H9 (cell line): ENCODE measurements around the gene MTFMT. TPM values are rescaled to one million over a fixed set of nuclear protein-coding genes. Genes with fewer than 3 reads are reported as not detected.

ENCODE experiments used
- DNase-seq: peaks from one replicate; pipeline ENCODE4 v3.0.0-alpha.2; 2017
- H2AFZ ChIP-seq: one replicate; pipeline ENCODE4 v1.6.1; 2013; ENCODE audit warnings: mild to moderate bottlenecking, low read length, control low read depth, moderate library complexity
- H2AK5ac ChIP-seq: 2 replicates; pipeline ENCODE4 v1.6.1; 2013; ENCODE audit warnings: low read length, control low read depth, mixed read lengths; ENCODE audit not compliant: insufficient read length
- H2BK120ac ChIP-seq: one replicate; pipeline ENCODE4 v1.6.1; 2013; ENCODE audit warnings: low read depth, mild to moderate bottlenecking, low read length, control low read depth, inconsistent platforms; ENCODE audit not compliant: poor library complexity, severe bottlenecking
- H2BK12ac ChIP-seq: 2 replicates; pipeline ENCODE4 v1.6.1; 2013; ENCODE audit warnings: low read length, control low read depth, mixed read lengths, low read depth; ENCODE audit not compliant: insufficient read length
- H2BK15ac ChIP-seq: 2 replicates; pipeline ENCODE4 v1.6.1; 2013; ENCODE audit warnings: low read depth, low read length, control low read depth
- H2BK20ac ChIP-seq: one replicate; pipeline ENCODE4 v1.6.1; 2013; ENCODE audit warnings: low read depth, mild to moderate bottlenecking, low read length, control low read depth, inconsistent platforms; ENCODE audit not compliant: poor library complexity, severe bottlenecking
- H2BK5ac ChIP-seq: 2 replicates; pipeline ENCODE4 v1.6.1; 2013; ENCODE audit warnings: low read length, control low read depth, mixed read lengths; ENCODE audit not compliant: insufficient read length
- H3K14ac ChIP-seq: 2 replicates; pipeline ENCODE4 v1.6.1; 2013; ENCODE audit warnings: low read length, control low read depth; ENCODE audit not compliant: insufficient read depth
- H3K18ac ChIP-seq: 2 replicates; pipeline ENCODE4 v1.6.1; 2013; ENCODE audit warnings: low read depth, mild to moderate bottlenecking, mixed read lengths, low read length, control low read depth; ENCODE audit not compliant: insufficient read length
- H3K23ac ChIP-seq: 2 replicates; pipeline ENCODE4 v1.6.1; 2013; ENCODE audit warnings: low read length, control low read depth, mixed read lengths, low read depth; ENCODE audit not compliant: insufficient read length
- H3K23me2 ChIP-seq: 2 replicates; pipeline ENCODE4 v1.6.1; 2013; ENCODE audit warnings: low read depth, mild to moderate bottlenecking, mixed read lengths, low read length, control low read depth; ENCODE audit not compliant: insufficient read length, poor library complexity, severe bottlenecking
- H3K27ac ChIP-seq: 2 replicates; pipeline ENCODE4 v1.5.1; 2013; ENCODE audit warnings: low read length, control low read depth, mixed read lengths, low read depth; ENCODE audit not compliant: insufficient read length
- H3K27me3 ChIP-seq: 2 replicates; pipeline ENCODE4 v1.6.1; 2013; ENCODE audit warnings: low read length, control low read depth, inconsistent platforms; ENCODE audit not compliant: insufficient read depth
- H3K4ac ChIP-seq: 2 replicates; pipeline ENCODE4 v1.6.1; 2013; ENCODE audit warnings: low read depth, mild to moderate bottlenecking, control low read depth, inconsistent platforms, low read length, moderate library complexity
- H3K4me1 ChIP-seq: 2 replicates; pipeline ENCODE4 v1.6.1; 2013; ENCODE audit warnings: low read length, control low read depth, inconsistent platforms; ENCODE audit not compliant: insufficient read depth
- H3K4me2 ChIP-seq: 2 replicates; pipeline ENCODE4 v1.6.1; 2013; ENCODE audit warnings: low read length, control low read depth, mixed read lengths; ENCODE audit not compliant: insufficient read length, insufficient read depth
- H3K56ac ChIP-seq: 2 replicates; pipeline ENCODE4 v1.6.1; 2013; ENCODE audit warnings: low read depth, mild to moderate bottlenecking, mixed read lengths, low read length, control low read depth; ENCODE audit not compliant: insufficient read length
- H3K79me1 ChIP-seq: 2 replicates; pipeline ENCODE4 v1.6.1; 2013; ENCODE audit warnings: low read depth, mild to moderate bottlenecking, moderate library complexity, low read length, control low read depth, inconsistent platforms; ENCODE audit not compliant: insufficient read depth, poor library complexity, severe bottlenecking
- H3K79me2 ChIP-seq: 2 replicates; pipeline ENCODE4 v1.6.1; 2013; ENCODE audit warnings: low read length, control low read depth, inconsistent platforms; ENCODE audit not compliant: insufficient read depth
- H3K9ac ChIP-seq: 2 replicates; pipeline ENCODE4 v1.6.1; 2013; ENCODE audit warnings: low read length, control low read depth, mixed read lengths; ENCODE audit not compliant: insufficient read length; ENCODE audit errors: extremely low read depth
- H3K9me3 ChIP-seq: one replicate; pipeline ENCODE4 v1.6.1; 2013; ENCODE audit warnings: low read depth, low read length, inconsistent platforms; ENCODE audit not compliant: control insufficient read depth
- H3T11ph ChIP-seq: one replicate; pipeline ENCODE4 v1.6.1; 2013; ENCODE audit warnings: mild to moderate bottlenecking, low read length, control low read depth, inconsistent platforms
- H4K20me1 ChIP-seq: one replicate; pipeline ENCODE4 v1.6.1; 2013; ENCODE audit not compliant: control insufficient read depth, insufficient read length, insufficient read depth
- H4K5ac ChIP-seq: 2 replicates; pipeline ENCODE4 v1.6.1; 2013; ENCODE audit warnings: low read depth, mild to moderate bottlenecking, mixed read lengths, low read length, control low read depth; ENCODE audit not compliant: insufficient read length
- H4K8ac ChIP-seq: replicated peaks from 2 replicates; pipeline ENCODE4 v1.6.1; 2013; ENCODE audit warnings: low read length, control low read depth, mixed read lengths, low read depth; ENCODE audit not compliant: insufficient read length
- H4K91ac ChIP-seq: 2 replicates; pipeline ENCODE4 v1.6.1; 2013; ENCODE audit warnings: low read depth, mild to moderate bottlenecking, moderate library complexity, mixed read lengths, low read length, control low read depth; ENCODE audit not compliant: insufficient read length
- H3K27ac Mint-ChIP-seq, 3 experiments: 2 replicates in 2 of 3; 3 replicates in 1 of 3; pipeline ENCODE4 v1.8.0; 2020 to 2021; ENCODE audit warnings: mixed read lengths in 3 of 3, mild to moderate bottlenecking in 1 of 3, moderate library complexity in 1 of 3
- H3K27me3 Mint-ChIP-seq: 2 replicates; pipeline ENCODE4 v1.8.0; 2021; ENCODE audit warnings: low read depth, mild to moderate bottlenecking, moderate library complexity, mixed read lengths
- H3K36me3 Mint-ChIP-seq, 3 experiments: 2 replicates in 2 of 3; 3 replicates in 1 of 3; pipeline ENCODE4 v1.8.0; 2020 to 2021; ENCODE audit warnings: low read depth in 3 of 3, mixed read lengths in 3 of 3; ENCODE audit not compliant: insufficient read depth in 1 of 3
- H3K4me1 Mint-ChIP-seq, 2 experiments: 2 replicates each; pipeline ENCODE4 v1.8.0; 2020; ENCODE audit warnings: mixed read lengths in 2 of 2
- H3K4me3 Mint-ChIP-seq, 2 experiments: 2 replicates in 1 of 2; 3 replicates in 1 of 2; pipeline ENCODE4 v1.8.0; 2020 to 2021; ENCODE audit warnings: mild to moderate bottlenecking in 2 of 2, mixed read lengths in 2 of 2, moderate library complexity in 1 of 2
- H3K9me3 Mint-ChIP-seq, 2 experiments: 2 replicates in 1 of 2; 3 replicates in 1 of 2; pipeline ENCODE4 v1.8.0; 2020; ENCODE audit warnings: mild to moderate bottlenecking in 2 of 2, mixed read lengths in 2 of 2, moderate library complexity in 1 of 2
- WGBS: extraction: QIAGEN DNeasy Blood & Tissue Kit; methylation state at CpG from one replicate; pipeline ENCODE4 v1.1.7; 2013; ENCODE audit warnings: missing lambda C conversion rate, low lambda C conversion rate, mixed read lengths; ENCODE audit not compliant: insufficient read length; ENCODE audit errors: extremely low coverage; 5-methylcytosine and 5-hydroxymethylcytosine counted together
- total RNA-seq: library from RNA; stranded (reverse); gene quantifications from 2 replicates; pipeline ENCODE4 v1.2.1, GENCODE V29; 2021
- TF ChIP-seq, protein P1 (sequence below): fragments of 200-600 bp; sonication (generic); conservative IDR thresholded peaks from 3 replicates; pipeline ENCODE4 v1.8.0; 2021; ENCODE audit warnings: antibody characterized with exemption, mild to moderate bottlenecking

Gene MTFMT
- total RNA-seq, 1 experiment from 2014 or later = 16.0 TPM

DNA sequence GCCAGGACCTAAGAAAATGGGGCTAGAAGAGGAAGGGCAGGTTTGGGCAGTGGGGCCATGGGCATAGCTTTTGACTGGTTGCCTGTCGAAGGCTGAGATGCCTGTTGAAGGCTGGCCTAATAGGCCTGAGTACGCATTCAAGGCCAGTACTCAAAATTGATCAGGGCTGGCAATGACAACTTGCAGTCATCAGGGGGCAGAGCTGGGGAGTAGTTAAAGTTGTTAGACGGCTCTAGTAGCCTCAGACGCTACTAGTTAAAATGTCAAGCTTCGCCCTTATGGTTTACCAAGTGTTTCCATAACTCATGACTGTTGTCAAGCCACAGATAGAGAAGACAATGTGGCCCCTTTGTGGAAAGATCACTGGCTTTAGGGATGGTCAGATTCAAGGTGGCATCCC, 68.4 kb downstream of the MTFMT start:
- no peaks in the 10 kb centered on the region for H3K27me3 Mint-ChIP-seq
- H4K8ac ChIP-seq = no peak overlapping the region
- DNase-seq = no peak
- no peak overlapping the region for H2AK5ac ChIP-seq
- H3K4me2 ChIP-seq = no peak overlapping the region
- no peaks in the 10 kb centered on the region for H4K20me1 ChIP-seq
- H2AFZ ChIP-seq = no peak overlapping the region
- no peaks in the 10 kb centered on the region for H3K27me3 ChIP-seq
- H3K4me3 Mint-ChIP-seq = no peak overlapping the region
- H3K79me1 ChIP-seq = no peaks in the 10 kb centered on the region
- no peaks in the 10 kb centered on the region for H3K9me3 Mint-ChIP-seq
- H4K91ac ChIP-seq = no peak overlapping the region
- no peak overlapping the region for H3K4ac ChIP-seq
- no peak overlapping the region for H3T11ph ChIP-seq
- H2BK5ac ChIP-seq = no peak overlapping the region
- H3K27ac Mint-ChIP-seq = no peak overlapping the region
- no peak overlapping the region for H2BK120ac ChIP-seq
- H2BK15ac ChIP-seq = no peak overlapping the region
- no peaks in the 10 kb centered on the region for H3K23me2 ChIP-seq
- no CpG with 5 or more reads among the region's 5 CpGs for WGBS
- no peaks in the 10 kb centered on the region for H3K4me1 Mint-ChIP-seq
- H2BK12ac ChIP-seq = no peak overlapping the region
- no peaks in the 10 kb centered on the region for H3K79me2 ChIP-seq
- H3K4me1 ChIP-seq = no peaks in the 10 kb centered on the region
- H4K5ac ChIP-seq = no peak overlapping the region
- TF ChIP-seq, protein P1, sequence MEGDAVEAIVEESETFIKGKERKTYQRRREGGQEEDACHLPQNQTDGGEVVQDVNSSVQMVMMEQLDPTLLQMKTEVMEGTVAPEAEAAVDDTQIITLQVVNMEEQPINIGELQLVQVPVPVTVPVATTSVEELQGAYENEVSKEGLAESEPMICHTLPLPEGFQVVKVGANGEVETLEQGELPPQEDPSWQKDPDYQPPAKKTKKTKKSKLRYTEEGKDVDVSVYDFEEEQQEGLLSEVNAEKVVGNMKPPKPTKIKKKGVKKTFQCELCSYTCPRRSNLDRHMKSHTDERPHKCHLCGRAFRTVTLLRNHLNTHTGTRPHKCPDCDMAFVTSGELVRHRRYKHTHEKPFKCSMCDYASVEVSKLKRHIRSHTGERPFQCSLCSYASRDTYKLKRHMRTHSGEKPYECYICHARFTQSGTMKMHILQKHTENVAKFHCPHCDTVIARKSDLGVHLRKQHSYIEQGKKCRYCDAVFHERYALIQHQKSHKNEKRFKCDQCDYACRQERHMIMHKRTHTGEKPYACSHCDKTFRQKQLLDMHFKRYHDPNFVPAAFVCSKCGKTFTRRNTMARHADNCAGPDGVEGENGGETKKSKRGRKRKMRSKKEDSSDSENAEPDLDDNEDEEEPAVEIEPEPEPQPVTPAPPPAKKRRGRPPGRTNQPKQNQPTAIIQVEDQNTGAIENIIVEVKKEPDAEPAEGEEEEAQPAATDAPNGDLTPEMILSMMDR = peak; percentile 56
- H3K56ac ChIP-seq = no peak overlapping the region
- no peak overlapping the region for H2BK20ac ChIP-seq
- H3K9ac ChIP-seq = no peak overlapping the region
- no peak overlapping the region for H3K27ac ChIP-seq
- no peak overlapping the region for H3K14ac ChIP-seq
- no peak overlapping the region for H3K18ac ChIP-seq
- no peaks in the 10 kb centered on the region for H3K9me3 ChIP-seq
- peaks cover 23 to 73% (median 65%) of the 10 kb centered on the region in 3 experiments; a peak in 6 of 7 replicates for H3K36me3 Mint-ChIP-seq
- H3K23ac ChIP-seq = no peak overlapping the region
